ENCODE measurements around the gene GRIN2C.
"Not testable (repeated sequence)": the region's sequence is repeated elsewhere in the genome, so short reads cannot be mapped to it uniquely, and the experiment has no call there.

The GRIN2C gene

DNA sequence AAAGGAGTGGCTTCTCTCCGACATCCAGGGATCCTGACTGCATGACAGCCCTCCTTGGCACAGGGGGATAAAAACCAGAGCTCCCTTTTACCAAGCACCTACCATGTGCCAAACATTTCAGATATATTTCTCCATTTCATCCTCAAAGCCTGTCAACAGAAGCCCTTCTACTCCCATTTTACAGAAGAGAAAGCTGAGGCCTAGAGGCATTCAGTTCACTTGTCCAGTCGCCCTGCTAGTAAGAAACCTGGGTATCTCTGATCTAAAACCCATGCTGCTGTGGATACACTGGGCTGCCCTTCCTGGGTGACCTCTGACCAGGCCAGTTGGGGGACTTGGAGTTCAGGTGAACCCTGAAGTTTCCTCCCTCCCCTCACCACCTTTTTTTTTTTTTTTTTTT is 19.0 kb upstream of the GRIN2C start:
- no peak for DNase-seq

DNA sequence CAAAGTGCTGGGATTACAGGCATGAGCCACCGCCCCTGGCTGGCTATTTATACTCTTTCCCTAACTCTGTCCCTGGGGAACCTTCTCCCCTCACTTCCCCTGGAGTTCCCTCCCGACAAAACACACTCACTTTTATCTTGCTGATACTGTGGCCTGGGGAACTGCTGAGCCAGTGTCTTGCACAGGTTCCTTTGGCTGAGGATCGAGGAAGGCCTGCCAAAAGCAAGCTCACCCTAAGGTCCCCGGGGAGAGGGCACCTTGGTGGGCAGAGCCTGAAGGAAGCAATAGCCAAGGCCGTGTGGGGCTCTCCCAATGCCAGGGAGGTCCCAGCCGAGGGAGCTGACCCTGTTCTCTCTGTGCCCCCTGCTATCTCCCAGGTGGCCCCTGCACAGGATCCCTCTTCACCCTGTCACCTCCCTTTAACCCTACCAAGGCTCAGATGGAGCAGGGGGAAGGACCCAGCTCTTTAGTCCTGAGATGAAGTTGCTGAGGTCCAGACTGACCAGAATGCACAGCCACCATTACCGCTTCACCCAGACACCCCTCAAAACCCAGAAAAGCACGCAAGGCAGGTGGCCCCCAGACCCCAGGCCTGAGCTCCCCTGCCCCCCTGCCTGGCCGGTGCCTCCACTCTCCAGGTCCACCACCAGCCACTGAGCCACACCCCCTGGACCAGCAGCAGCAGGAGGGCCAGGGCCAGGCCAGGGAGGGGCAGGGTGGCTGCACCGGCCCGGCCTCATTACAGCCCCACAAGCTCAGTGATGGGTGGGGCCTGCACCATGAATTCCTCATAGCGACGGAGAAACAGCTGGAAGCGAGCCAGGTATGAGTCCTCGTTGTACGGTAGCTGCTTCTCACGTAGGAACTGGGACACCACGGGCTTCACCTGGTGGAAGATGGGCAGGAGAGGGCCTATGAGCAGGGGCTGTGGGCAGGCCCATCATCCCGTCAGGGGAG is 18.2 kb upstream of the GRIN2C start:
- DNase-seq: no peak

DNA sequence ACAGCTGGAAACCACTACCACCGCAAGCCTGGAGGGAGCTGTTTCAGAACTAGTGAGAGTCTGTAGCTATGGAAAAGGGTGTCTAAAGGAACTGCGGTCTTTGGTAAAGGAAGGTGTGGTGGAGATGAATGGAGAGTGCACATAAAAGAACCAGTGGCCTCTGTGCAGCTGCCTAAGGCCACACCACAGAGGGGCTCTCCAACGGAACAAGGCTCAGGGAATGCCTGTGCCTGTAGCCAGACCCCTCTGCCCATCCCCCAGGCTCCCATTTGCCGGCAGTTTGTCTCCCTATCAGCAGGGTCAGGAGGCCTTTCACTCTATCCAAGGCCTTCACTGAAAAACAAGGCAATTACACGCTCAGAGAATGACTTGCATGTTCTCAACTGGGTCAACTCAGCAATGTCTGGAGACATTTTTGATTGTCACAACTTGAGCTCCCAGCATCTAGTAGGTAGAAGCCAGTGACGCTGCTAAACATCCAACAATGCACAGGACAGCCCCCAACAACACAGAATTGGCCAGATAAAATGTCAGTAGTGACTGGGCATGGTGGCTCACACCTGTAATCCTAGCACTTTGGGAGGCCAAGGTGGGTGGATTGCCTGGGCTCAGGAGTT is 16.4 kb upstream of the GRIN2C start:
- DNase-seq: no peak

DNA sequence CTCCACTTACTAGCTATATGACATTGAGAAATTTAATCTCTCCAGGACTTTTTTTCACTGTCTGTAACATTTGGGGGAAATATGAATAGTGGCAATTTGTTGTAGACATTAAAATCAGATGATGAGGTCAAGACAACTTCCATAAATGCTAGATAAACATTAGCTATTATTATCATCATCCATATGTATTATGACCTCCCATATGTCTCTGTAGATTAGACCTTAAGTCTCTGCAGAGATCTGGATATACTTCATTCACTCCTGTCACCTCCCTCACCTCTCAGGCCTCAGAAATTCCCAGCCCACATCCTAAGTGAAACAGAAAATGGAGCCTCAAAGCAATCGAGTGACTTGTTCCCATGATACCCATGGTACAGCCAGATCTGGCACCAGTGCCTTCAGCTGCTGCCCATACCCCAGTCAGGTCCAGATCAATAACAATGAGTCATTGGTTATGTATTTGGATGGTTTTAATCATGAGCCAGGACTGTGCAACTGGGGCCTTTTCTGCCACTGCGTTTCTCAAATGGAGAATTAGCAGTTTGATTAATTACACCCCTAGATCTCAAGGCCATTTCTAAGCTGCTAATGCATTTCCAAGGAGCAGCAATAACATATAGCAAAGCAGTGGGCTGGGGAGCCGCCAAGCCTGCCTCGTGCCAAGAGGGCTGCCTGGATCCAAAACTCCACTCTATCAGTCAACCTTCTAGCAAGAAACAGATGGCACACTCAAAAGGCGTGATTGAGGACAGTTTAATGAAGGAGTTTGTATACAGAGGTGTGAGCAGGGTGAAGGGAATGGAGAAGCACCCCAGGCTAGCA is 15.7 kb upstream of the GRIN2C start:
- no peak for DNase-seq

DNA sequence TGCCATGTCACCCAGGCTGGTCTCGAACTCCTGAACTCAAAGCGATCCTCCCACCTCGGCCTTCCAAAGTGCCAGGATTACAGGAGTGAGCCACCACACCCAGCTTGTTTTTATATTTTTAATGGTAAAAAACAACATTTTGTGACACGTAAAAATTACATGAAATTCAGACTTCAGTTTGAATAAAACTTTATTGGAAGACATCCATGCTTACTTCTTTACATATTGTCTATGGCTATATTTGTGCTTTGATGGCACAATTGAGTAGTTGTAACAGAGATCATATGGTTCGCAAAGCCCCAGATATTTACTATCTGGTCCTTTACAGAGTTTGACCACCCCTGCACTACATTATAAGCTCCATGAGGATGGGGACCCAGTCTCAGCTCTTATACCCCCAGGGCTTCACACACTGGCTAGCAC is 14.9 kb upstream of the GRIN2C start:
- no peak for DNase-seq

DNA sequence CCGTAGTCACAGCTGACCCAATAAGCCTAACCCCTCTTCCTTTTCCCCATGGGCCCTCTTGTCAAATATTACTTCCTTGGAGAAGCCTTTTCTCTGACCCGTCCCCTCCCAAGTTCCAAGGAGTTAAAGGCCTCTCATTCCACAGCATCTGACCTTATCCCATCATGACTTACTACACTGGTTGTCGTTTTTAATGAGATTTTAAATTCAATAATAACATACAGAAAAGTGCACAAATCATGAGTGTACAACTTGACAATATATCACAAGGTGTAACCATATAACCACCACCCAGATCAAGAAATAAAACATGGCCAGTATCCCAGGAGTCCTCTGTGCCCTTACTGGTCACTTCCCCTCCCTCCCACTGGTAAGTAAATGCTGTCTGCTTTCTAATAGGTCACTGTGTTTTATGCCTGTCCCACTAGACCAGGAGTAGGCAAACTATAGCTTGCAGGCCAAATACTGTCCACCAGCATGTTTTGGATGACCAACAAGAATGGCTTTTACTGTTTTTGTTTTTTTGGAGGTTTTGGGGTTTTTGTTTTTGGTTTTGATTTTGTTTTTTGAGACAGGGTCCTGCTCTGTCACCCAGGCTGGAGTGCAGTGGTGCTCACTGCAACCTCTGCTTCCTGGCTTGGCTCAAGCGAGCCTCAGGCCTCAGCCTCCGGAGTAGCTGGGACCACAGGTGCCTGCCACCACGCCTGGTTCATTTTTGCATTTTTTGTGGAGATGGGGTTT is 14.4 kb upstream of the GRIN2C start:
- peak; percentile 65 for DNase-seq

DNA sequence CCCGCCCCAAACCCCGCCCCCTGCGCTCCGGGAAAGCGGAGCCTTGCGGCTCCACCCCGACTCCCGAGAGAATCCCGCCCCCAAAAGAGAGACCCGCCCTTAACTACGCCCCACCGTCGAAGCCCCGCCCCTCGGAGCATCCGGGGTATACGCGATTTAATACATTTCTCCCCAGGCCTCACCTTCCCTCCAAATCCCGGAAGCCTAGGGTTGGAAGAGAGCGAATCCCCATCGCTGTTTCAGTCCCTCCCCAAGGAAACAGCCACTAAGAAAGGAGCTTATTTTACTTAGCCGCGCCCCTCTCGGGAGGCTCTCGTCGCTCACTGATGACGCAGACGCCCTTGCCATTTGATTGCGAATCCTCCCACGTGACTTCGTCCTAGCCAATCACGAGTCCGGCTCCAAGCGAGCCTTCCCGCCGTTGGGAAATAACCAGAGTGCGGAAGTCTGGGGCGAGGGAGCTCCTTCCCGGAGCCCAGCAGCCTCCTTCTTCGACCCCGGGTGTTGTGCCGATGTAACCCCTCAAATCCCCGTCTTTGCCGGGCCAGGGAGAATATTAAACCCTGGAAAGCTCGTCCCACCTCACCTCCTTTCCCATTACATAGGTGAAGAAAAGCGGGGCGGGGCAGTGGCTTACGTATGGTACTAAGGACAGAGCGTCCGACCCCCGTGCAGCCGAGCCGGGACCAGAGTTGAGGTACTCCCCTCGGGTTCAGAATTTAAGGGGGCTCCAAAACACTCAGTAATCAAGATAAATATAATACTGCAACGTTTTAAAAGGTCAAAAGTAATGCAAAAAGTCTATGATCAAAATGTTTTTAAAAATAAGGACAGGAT is 13.6 kb upstream of the GRIN2C start:
- DNase-seq: peak; percentile 100

DNA sequence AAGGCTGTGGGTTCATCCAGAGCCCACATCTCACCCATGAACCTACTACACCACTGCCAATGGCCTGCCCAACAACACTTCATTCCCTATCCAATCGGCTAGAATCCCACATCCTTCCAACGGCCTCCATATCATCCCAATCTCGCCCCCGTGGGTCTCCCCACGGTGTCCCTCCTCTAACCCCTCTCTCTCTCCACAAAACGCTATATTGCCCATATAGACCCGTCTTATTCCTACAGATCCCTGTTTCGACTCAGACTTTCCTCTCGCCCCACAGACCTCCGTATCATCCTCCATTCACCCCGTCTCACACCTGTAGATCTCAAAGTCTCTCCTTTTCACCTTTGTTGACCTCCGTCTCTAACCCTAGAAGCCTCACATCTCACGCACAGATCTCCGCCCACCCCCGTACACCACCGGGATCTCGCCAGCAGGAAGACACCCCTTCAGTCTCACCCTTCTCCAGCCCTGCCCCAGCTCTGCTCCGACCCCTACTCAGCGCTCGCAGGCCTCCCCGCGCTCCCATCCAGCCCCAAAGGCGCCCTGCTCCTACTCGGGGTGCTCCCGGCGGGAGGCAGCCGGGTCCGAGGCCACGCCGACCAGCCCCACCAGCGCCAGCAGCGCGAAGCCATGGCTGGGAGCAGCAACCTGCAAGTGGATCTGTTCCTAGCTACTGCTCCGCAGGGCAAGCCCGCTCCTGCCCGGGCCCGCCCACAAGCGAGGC is 12.8 kb upstream of the GRIN2C start, which contains the start of gene FDXR:
FDXR (minus strand) TSS at position 682 of the 724 bp plus-strand sequence; CDS start at position 632, 50 bp downstream.
- no peak for DNase-seq

DNA sequence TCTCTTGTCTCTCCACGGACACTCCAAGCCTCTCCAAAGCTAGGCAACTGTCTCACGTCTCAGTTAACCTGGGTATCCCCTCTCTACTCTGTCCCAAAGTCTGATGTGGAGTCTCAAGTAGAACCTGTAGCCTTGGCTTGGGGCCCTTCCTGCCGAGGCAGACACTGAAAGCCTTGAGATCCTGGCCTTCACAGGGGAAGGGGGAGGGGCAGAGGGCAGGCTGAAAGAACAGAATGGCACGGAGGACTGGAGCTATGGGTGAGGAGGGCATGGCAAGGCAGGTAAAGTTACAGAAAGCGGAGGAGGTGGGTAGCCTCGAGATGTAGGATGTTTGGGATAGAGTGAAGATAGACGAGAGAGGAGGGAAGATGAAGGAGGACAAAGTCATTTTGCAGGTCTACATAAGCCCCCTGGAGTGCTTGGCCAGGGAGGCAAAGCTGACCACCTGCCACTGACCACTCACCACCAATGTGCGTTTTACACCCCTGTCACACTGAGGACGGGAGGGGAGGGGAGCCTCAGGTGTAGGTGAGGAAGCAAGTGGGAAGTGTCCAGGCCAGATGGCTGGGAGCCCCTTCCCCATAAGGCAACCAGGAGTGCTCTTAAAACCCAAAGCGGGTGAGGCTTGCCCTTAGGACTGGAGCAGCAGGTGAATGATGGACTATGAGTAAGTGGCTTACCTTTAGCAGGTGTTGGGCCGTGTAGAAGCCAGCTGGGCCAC is 11.8 kb upstream of the GRIN2C start:
- no peak for DNase-seq

DNA sequence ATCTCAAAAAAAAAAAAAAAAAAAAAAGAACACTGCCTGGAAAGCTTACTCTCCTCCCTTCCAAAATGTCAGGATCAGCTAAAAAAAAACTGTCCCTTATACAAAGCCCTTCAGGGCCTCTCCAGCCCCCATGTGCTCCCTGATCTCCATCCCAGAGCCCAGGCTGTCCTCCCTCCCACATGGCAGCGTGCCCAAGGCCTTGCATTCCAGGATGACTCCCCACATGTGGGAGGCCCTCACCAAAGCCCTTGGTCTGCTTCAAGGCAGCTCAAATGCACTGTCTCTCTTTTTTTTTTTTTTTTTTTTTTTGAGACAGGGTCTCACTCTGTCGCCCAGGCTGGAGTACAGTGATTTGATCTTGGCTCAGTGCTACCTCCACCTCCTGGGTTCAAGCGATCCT is 10.8 kb upstream of the GRIN2C start:
- no peak for DNase-seq

DNA sequence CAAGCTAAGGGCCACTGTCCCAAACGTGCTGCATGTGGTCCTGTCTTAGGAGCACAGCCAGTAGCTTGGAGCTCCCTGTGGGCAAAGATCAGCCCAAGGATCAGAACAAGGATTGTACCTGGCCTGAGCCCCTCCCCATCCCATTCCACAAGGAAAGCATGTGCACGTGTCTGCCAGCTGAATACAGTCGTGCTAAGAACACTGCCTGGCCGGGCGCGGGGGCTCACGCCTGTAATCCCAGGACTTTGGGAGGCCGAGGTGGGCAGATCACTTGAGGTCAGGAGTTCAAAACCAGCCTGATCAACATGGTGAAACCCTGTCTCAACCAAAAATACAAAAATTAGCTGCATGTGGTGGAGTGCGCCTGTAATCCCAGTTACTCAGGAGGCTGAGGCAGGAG is 10.3 kb upstream of the GRIN2C start:
- not testable (repeated sequence) for DNase-seq

DNA sequence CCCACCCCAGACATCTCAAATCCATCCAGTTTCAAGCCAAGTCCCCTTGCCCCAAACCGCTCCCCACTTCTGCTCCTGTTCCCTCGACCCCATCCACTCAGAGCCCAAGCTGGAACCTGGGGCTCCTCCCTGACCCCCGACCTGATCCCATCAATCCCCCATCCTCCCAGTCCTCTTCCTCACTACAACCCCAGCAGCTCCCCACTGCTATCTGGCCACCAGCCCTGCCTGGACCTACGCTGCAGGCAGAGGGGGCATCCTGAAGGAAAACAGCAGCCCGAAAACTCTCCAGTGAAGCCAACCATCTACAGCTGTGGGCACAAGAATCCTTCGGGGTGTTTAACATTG is 9.2 kb upstream of the GRIN2C start:
- DNase-seq: no peak

DNA sequence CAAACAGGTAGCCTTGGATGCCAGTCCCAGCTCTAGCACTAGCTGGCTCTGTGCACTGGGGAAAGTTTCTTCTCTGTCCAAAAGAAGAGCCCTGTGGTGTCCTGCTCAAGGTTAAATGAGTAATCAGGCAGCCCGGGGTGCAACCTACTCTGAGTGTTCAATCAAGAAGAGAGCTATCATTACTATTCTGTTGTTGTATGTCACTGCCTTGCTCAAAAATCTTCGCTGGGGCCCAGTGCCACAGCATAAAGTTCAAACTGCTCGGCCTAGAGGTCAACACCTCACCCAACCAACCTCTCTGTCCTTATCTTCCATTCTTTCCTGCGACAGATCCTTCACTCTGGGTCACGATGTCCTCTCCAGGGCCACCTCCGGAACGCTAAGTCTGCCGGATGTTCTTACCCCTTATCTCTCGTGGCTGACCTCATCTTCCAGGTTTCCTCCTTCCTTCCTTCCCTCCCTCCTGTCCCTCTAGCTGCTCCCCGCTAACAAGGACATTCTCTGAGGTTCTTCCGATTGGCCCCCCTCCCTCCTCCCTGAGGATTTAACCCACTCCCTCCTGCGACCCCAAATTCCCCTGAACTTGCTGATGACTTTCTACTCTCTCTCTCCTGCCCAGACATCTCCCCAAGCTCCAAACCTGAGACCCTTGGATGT is 8.7 kb upstream of the GRIN2C start:
- no peak for DNase-seq

DNA sequence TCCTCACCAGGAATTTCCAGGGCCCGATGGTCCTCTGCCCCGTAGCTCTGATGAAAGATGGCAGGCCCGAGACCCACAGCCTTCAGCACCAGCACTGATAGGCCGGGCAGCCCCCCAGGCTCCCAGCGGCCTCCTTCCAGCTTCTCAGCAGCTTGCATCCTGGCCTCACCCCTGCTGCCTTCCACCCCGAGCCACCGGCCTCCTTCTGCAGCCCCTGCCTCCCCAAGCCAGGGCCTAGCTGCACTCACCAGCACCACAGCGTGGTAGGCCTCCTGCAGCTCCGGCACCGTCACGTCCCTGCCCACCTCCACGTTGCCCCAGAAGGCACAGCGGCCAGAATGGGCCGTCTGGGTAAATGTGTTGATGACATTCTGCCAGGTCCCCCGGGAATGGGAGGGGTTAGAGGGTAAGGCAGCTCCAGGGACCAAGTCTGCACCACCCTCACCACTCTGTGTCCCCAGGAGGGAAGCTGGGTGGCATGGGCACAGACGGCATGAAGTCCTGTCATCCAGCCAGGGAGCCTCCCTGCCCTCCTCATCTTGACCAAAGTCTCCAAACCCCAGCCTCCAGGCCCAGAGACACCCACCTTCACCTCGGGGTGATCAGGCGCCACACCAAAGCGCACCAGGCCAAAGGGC is 6.6 kb upstream of the GRIN2C start:
- DNase-seq: no peak

DNA sequence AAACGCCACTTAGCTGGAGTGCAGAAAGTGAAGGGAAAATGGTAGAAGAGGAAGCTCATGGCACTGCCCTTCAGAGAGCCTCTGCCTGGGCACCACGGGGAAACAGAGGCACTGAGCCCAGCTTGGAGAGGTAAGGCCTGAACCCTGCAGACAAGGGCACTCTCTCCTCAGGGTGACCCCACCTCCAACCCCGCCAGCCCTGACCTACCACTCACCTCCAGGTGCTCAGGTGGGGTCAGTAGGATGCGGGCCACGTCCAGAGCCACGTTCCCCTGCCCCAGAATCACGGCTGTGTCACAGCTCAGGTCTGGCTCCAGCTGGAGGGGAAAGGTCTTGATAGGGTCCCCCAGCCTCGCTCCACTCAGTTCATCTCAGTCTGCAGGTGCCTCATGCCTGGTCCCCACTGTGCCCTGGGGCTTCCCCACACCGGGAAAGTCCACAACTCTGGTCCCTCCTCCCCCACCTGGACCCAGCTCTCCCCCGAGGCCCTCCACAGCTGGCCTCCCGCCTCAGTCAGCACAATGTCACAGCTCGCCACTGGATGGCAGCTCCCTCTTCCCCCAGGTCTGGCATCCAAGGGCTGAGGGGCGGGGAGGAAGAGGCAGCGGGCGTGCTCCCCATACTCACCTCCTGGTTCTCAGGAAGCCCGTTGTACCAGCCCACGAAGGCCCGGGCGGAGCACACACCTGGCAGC is 6.0 kb upstream of the GRIN2C start:
- peak; percentile 35 for DNase-seq

DNA sequence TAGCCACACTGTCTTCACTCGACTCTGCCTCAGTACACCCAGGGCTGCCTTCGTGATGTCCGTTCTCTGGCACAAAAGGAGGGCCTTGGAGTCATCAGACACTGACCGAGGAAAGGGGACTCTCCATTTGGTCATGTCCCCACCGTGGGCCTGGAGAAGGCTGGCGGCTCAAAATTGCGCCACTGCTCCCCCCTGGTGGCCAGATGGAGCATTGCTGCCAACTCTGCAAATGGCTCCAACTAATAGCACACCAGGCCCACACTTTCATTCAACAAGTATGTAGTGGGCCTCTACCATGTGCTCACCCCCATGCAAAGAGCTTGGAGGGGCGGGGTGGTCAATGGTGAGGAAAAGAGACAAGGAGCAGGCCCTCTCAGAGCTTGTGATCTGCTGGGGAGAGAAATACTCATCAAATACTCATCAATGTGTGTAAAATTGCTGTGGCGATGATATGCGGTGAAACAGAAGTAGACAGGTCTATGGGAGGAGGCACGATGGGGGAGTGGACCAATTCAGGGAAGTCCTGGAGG is 5.2 kb upstream of the GRIN2C start:
- peak; percentile 83 for DNase-seq

DNA sequence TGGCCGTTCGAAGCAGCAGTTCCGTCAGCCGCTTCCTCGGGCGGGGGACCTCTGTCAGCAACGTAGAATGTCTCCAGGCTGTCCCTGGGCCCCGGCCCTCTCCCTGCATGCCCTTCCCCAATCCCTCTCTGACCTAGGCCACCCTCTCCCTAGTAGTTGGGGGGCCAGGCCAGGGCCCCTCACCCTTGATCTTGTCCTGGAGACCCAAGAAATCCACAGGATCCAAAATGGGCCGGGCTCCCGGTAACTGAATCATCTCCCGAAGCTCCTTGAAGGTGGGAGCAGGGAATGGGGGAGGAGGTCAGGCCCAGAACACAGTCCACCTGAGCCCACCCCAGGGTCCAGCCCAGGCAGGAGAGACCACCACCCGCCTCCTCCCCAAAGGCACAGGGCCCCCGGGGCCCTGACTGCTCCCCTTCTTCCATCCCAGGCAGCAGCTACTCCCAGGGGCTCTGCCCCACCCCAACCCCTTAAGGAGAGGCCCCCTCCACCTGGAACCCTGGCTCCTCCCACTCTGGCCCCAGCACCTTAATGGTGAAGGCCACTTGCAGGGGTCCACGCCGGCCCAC is 4.7 kb upstream of the GRIN2C start:
- DNase-seq: no peak
